ENCODE data around the gene ACOT4. TPM values are rescaled to one million over a fixed set of nuclear protein-coding genes. Genes with fewer than 3 reads are reported as not detected.

ACOT4 gene
- total and polyA plus RNA-seq, 2 donors (not counting 3 experiments of a cell fraction or from before 2014, with no cell fraction given) = 0.46 to 0.69 TPM

DNA sequence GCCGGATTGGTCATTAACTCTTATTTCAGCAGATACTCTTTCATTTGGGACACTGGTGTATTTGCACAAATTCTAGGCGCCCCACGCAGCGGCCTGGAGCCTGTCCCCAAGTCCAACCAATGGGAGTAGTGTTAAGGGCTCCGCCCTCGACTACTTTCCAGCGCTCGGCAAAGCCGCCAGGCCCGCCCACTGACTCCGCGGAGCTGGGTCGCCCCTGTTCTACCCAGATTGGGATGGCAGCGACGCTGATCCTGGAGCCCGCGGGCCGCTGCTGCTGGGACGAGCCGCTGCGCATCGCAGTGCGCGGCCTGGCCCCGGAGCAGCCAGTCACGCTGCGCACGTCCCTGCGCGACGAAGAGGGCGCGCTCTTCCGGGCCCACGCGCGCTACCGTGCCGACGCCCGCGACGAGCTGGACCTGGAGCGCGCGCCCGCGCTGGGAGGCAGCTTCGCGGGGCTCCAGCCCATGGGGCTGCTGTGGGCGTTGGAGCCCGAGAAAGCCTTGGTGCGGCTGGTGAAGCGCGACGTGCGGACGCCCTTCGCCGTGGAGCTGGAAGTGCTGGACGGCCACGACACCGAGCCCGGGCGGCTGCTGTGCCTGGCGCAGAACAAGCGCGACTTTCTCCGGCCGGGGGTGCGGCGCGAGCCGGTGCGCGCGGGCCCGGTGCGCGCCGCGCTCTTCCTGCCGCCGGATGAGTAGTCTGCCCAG, 20.8 kb downstream of the ACOT4 start, which contains the start of gene ACOT6:
Gene ACOT6, plus strand, starts transcription at position 179 of the 707 bp plus-strand sequence. Its CDS starts 55 bp downstream, at position 234.
- TF ChIP-seq JUN (IDR thresholded peaks at IDR 0.05; ENCODE audit: borderline replicate concordance, insufficient read depth, insufficient read length, low read depth) (no peak), POLR2AphosphoS5 (IDR thresholded peaks at IDR 0.05; ENCODE audit: insufficient read depth, low read depth, low read length) (peak; percentile 47), GATA2 (IDR thresholded peaks at IDR 0.05; ENCODE audit: insufficient read depth, insufficient read length, low read depth, low read length) (no peak)
- TF ChIP-seq, protein P1, sequence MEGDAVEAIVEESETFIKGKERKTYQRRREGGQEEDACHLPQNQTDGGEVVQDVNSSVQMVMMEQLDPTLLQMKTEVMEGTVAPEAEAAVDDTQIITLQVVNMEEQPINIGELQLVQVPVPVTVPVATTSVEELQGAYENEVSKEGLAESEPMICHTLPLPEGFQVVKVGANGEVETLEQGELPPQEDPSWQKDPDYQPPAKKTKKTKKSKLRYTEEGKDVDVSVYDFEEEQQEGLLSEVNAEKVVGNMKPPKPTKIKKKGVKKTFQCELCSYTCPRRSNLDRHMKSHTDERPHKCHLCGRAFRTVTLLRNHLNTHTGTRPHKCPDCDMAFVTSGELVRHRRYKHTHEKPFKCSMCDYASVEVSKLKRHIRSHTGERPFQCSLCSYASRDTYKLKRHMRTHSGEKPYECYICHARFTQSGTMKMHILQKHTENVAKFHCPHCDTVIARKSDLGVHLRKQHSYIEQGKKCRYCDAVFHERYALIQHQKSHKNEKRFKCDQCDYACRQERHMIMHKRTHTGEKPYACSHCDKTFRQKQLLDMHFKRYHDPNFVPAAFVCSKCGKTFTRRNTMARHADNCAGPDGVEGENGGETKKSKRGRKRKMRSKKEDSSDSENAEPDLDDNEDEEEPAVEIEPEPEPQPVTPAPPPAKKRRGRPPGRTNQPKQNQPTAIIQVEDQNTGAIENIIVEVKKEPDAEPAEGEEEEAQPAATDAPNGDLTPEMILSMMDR (IDR thresholded peaks at IDR 0.05; ENCODE audit: extremely low read depth in 1 of 2, insufficient read depth in 1 of 2, low read depth in 1 of 2, low read length in 2 of 2) = no peak
- dilution Hi-C loops (cut with MboI; ENCODE audit: extremely low pct_ligation_motif_present, low sequenced_read_pairs) (no loop called here), intact Hi-C loops (cut with micrococcal nuclease) (no loop called here)
- H3K9me3 ChIP-seq (replicated peaks; ENCODE audit: control insufficient read depth, insufficient read depth, low read length) = no peaks in the 10 kb centered on the region
- peak; percentile 57 for DNase-seq (ENCODE audit: low read depth, low spot score)
- H3K4me3 ChIP-seq (replicated peaks in 1 of 3; ENCODE audit: insufficient read depth in 1 of 3, low read depth in 1 of 3, low read length in 3 of 3) = peak within 1 kb of the TSS; percentile 52 to 62 (median 58)
- H2AFZ ChIP-seq (ENCODE audit: low read depth, low read length) = peak within 1 kb of the TSS; percentile 65
- H4K20me1 ChIP-seq (replicated peaks; ENCODE audit: control insufficient read depth, extremely low read depth, insufficient read depth, low read length) = no peaks in the 10 kb centered on the region
- FAIRE-seq = peak; percentile 54
- no peaks in the 10 kb centered on the region for H3K27me3 ChIP-seq (ENCODE audit: control insufficient read depth in 2 of 2, insufficient read depth in 2 of 2, low read length in 2 of 2)
- ChIA-PET CTCF (interaction anchor here (0.8 to 1.7 kb wide), 7 partner anchors 20 to 239 kb away, joined by 3 to 10 read pairs (median 4); partner anchors contain the start of genes ACOT2 and PTGR2), POLR2A (interaction anchor here (0.6 to 0.8 kb wide), 2 partner anchors 38 to 44 kb away, joined by 3 to 7 read pairs; partner anchors contain the start of gene ACOT2)
- no peaks in the 10 kb centered on the region for H3K79me2 ChIP-seq (ENCODE audit: control insufficient read depth, insufficient read depth, low read length)
- no peaks in the 10 kb centered on the region for H3K9me1 ChIP-seq (replicated peaks; ENCODE audit: control insufficient read depth, extremely low read depth, insufficient read depth, low read length)
- no peak within 1 kb of the TSS for H3K27ac ChIP-seq (ENCODE audit: insufficient read depth, low read depth, low read length)
- peak within 1 kb of the TSS; percentile 24 for H3K9ac ChIP-seq (replicated peaks; ENCODE audit: extremely low read depth, insufficient read depth, low read length)
- peaks cover 5% of the 10 kb centered on the region for H3K4me1 ChIP-seq (ENCODE audit: control insufficient read depth, extremely low read depth, insufficient read depth, low read length)
- no peaks in the 10 kb centered on the region for H3K36me3 ChIP-seq (ENCODE audit: control insufficient read depth in 2 of 2, extremely low read depth in 1 of 2, insufficient read depth in 2 of 2, low read length in 2 of 2)
- peak within 1 kb of the TSS; percentile 51 for H3K4me2 ChIP-seq (ENCODE audit: insufficient read depth, low read length)
- no TSS peak for BruUV-seq (replicated peaks)
